ENCODE results near the gene KDM4B. TPM values are rescaled to one million over a fixed set of nuclear protein-coding genes. Genes with fewer than 3 reads are reported as not detected.

The KDM4B gene
- polyA plus RNA-seq, 1 of the 3 experiments (the other 2 are of a cell fraction) = 12.2 TPM

DNA sequence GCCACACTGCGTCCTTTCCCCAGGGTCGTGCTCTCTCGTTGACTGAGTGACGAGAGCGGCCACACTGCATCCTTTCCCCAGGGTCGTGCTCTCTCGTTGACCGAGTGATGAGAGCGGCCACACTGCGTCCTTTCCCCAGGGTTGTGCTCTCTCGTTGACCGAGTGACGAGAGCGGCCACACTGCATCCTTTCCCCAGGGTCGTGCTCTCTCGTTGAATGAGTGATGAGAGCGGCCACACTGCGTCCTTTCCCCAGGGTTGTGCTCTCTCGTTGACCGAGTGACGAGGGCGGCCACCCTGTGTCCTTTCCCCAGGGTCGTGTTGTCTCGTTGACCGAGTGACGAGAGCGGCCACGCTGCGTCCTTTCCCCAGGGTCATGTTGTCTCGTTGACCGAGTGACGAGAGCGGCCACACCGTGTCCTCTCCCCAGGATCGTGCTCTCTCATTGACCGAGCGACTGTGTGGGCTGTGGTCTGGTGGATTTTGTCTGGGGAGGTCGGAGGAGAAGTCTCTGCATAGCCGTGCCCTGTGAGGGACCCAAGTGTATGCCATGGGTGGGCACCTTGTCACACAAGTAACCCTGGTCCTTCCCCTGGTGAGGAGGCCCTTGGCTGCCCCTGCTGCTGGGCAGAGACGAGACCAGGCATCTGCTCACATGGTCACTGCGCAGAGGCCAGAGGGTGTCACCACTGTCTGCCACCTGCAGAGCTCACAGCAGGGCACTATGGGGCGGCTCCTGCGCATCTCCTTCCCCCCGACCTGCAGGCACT is 107.7 kb downstream of the KDM4B start:
- peaks cover 3 to 12% of the 10 kb centered on the region in 2 experiments; a peak in 2 of 4 replicates for H3K4me1 ChIP-seq (ENCODE audit: control insufficient read depth in 1 of 2, insufficient read depth in 2 of 2, low read depth in 1 of 2, low read length in 1 of 2)
- 93% methylated on average over 37 of the region's 44 CpGs for WGBS (ENCODE audit: low lambda C conversion rate)
- H2AFZ ChIP-seq (ENCODE audit: low read depth) = no peak overlapping the region
- no peak overlapping the region for H3K4me3 ChIP-seq (ENCODE audit: low read depth in 2 of 2, low read length in 1 of 2)
- H3K79me2 ChIP-seq (ENCODE audit: insufficient read depth) = no peaks in the 10 kb centered on the region
- CTCF ChIA-PET = interaction anchor here (1.0 kb wide), 2 partner anchors 9 kb away, joined by 3 to 4 read pairs; no protein-coding TSS in a partner anchor
- POLR2A ChIA-PET = no interaction called here
- H3K36me3 ChIP-seq (replicated peaks in 1 of 2; ENCODE audit: control insufficient read depth in 1 of 2, insufficient read depth in 2 of 2, low read length in 1 of 2) = peaks cover 4 to 46% of the 10 kb centered on the region in 2 experiments
- TF ChIP-seq POLR2AphosphoS5 (IDR thresholded peaks at IDR 0.05; ENCODE audit: low read depth, low read length) (no peak), YY1 (IDR thresholded peaks at IDR 0.05; ENCODE audit: low read depth) (no peak), SIN3A (IDR thresholded peaks at IDR 0.05; ENCODE audit: borderline replicate concordance, low read depth, low read length) (no peak), TAF1 (IDR thresholded peaks at IDR 0.05; ENCODE audit: borderline replicate concordance, low read depth, low read length) (no peak), NFIC (IDR thresholded peaks at IDR 0.05; ENCODE audit: borderline replicate concordance) (no peak), SMC3 (IDR thresholded peaks at IDR 0.05; ENCODE audit: low read depth, low read length) (no peak), TCF12 (IDR thresholded peaks at IDR 0.05) (no peak), FOSL2 (IDR thresholded peaks at IDR 0.05; ENCODE audit: borderline replicate concordance, low read depth) (no peak), CHD2 (IDR thresholded peaks at IDR 0.05; ENCODE audit: low read length, partially characterized antibody) (no peak), RXRA (IDR thresholded peaks at IDR 0.05; ENCODE audit: borderline replicate concordance, low read depth) (no peak), RCOR1 (IDR thresholded peaks at IDR 0.05; ENCODE audit: low read length) (no peak), EP300 (IDR thresholded peaks at IDR 0.05; ENCODE audit: borderline replicate concordance in 1 of 2, low read depth in 1 of 2, low read length in 1 of 2) (no peak), GATA2 (CRISPR knock-in tag; IDR thresholded peaks at IDR 0.05) (no peak)
- TF ChIP-seq, protein P1, sequence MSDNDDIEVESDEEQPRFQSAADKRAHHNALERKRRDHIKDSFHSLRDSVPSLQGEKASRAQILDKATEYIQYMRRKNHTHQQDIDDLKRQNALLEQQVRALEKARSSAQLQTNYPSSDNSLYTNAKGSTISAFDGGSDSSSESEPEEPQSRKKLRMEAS (IDR thresholded peaks at IDR 0.05; ENCODE audit: low read depth) = no peak
- TF ChIP-seq, protein P2, sequence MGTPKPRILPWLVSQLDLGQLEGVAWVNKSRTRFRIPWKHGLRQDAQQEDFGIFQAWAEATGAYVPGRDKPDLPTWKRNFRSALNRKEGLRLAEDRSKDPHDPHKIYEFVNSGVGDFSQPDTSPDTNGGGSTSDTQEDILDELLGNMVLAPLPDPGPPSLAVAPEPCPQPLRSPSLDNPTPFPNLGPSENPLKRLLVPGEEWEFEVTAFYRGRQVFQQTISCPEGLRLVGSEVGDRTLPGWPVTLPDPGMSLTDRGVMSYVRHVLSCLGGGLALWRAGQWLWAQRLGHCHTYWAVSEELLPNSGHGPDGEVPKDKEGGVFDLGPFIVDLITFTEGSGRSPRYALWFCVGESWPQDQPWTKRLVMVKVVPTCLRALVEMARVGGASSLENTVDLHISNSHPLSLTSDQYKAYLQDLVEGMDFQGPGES (IDR thresholded peaks at IDR 0.05; ENCODE audit: low read depth, low read length) = no peak
- TF ChIP-seq, protein P3, sequence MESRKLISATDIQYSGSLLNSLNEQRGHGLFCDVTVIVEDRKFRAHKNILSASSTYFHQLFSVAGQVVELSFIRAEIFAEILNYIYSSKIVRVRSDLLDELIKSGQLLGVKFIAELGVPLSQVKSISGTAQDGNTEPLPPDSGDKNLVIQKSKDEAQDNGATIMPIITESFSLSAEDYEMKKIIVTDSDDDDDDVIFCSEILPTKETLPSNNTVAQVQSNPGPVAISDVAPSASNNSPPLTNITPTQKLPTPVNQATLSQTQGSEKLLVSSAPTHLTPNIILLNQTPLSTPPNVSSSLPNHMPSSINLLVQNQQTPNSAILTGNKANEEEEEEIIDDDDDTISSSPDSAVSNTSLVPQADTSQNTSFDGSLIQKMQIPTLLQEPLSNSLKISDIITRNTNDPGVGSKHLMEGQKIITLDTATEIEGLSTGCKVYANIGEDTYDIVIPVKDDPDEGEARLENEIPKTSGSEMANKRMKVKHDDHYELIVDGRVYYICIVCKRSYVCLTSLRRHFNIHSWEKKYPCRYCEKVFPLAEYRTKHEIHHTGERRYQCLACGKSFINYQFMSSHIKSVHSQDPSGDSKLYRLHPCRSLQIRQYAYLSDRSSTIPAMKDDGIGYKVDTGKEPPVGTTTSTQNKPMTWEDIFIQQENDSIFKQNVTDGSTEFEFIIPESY (IDR thresholded peaks at IDR 0.05; ENCODE audit: borderline replicate concordance, low read depth) = no peak
- TF ChIP-seq, protein P4, sequence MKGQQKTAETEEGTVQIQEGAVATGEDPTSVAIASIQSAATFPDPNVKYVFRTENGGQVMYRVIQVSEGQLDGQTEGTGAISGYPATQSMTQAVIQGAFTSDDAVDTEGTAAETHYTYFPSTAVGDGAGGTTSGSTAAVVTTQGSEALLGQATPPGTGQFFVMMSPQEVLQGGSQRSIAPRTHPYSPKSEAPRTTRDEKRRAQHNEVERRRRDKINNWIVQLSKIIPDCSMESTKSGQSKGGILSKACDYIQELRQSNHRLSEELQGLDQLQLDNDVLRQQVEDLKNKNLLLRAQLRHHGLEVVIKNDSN (IDR thresholded peaks at IDR 0.05; ENCODE audit: borderline replicate concordance, low read depth) = no peak
- TF ChIP-seq, protein P5, sequence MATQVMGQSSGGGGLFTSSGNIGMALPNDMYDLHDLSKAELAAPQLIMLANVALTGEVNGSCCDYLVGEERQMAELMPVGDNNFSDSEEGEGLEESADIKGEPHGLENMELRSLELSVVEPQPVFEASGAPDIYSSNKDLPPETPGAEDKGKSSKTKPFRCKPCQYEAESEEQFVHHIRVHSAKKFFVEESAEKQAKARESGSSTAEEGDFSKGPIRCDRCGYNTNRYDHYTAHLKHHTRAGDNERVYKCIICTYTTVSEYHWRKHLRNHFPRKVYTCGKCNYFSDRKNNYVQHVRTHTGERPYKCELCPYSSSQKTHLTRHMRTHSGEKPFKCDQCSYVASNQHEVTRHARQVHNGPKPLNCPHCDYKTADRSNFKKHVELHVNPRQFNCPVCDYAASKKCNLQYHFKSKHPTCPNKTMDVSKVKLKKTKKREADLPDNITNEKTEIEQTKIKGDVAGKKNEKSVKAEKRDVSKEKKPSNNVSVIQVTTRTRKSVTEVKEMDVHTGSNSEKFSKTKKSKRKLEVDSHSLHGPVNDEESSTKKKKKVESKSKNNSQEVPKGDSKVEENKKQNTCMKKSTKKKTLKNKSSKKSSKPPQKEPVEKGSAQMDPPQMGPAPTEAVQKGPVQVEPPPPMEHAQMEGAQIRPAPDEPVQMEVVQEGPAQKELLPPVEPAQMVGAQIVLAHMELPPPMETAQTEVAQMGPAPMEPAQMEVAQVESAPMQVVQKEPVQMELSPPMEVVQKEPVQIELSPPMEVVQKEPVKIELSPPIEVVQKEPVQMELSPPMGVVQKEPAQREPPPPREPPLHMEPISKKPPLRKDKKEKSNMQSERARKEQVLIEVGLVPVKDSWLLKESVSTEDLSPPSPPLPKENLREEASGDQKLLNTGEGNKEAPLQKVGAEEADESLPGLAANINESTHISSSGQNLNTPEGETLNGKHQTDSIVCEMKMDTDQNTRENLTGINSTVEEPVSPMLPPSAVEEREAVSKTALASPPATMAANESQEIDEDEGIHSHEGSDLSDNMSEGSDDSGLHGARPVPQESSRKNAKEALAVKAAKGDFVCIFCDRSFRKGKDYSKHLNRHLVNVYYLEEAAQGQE (IDR thresholded peaks at IDR 0.05; ENCODE audit: low read depth, low read length) = no peak
- TF ChIP-seq, protein P6, sequence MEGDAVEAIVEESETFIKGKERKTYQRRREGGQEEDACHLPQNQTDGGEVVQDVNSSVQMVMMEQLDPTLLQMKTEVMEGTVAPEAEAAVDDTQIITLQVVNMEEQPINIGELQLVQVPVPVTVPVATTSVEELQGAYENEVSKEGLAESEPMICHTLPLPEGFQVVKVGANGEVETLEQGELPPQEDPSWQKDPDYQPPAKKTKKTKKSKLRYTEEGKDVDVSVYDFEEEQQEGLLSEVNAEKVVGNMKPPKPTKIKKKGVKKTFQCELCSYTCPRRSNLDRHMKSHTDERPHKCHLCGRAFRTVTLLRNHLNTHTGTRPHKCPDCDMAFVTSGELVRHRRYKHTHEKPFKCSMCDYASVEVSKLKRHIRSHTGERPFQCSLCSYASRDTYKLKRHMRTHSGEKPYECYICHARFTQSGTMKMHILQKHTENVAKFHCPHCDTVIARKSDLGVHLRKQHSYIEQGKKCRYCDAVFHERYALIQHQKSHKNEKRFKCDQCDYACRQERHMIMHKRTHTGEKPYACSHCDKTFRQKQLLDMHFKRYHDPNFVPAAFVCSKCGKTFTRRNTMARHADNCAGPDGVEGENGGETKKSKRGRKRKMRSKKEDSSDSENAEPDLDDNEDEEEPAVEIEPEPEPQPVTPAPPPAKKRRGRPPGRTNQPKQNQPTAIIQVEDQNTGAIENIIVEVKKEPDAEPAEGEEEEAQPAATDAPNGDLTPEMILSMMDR (IDR thresholded peaks at IDR 0.05) = no peak
- H3K9ac ChIP-seq = no peak overlapping the region
- H3K9me3 ChIP-seq = no peaks in the 10 kb centered on the region
- H3F3A ChIP-seq (replicated peaks; ENCODE audit: insufficient read depth) = no peaks in the 10 kb centered on the region
- H3K9me2 ChIP-seq = no peaks in the 10 kb centered on the region
- no peak for DNase-seq
- no peaks in the 10 kb centered on the region for H3K27me3 ChIP-seq (ENCODE audit: insufficient read depth)
- 0 out of 2 replicates have a peak, but pooled peaks cover 4% of the 10 kb centered on the region for H4K20me1 ChIP-seq (ENCODE audit: insufficient read depth)
- H3K27ac ChIP-seq (ENCODE audit: low read depth in 2 of 2, low read length in 1 of 2) = no peak overlapping the region
- no peak overlapping the region for H3K4me2 ChIP-seq
